Measurements from ENCODE around the gene TGFA. TPM values are rescaled to one million over a fixed set of nuclear protein-coding genes. Genes with fewer than 3 reads are reported as not detected.

The TGFA gene
- total RNA-seq, 3 donors from 2014 or later (not counting 1 experiment from before 2014, with no cell fraction given), result 5.0 to 13.3 (median 8.6) TPM

GRCh38 chr2:70417011-70417410 lies 136.6 kb downstream of the TGFA start:
- TF ChIP-seq CTCF (IDR thresholded peaks at IDR 0.05), result no peak
- Mint-ChIP-seq H3K4me1 (no peaks in the 10 kb centered on the region), H3K4me3 (no peak overlapping the region), H3K9me3 (no peaks in the 10 kb centered on the region), H3K27me3 (ENCODE audit: low read depth in 2 of 2) (peaks cover 6 to 21% of the 10 kb centered on the region in 2 donors), H3K27ac (no peak overlapping the region), H3K36me3 (no peaks in the 10 kb centered on the region)
- Histone ChIP-seq H3K27me3 (ENCODE audit: control insufficient read depth, insufficient read depth, low read length) (no peaks in the 10 kb centered on the region), H3K4me3 (ENCODE audit: low read length) (no peak overlapping the region), H3K9me3 (ENCODE audit: control insufficient read depth, insufficient read depth, low read length) (no peaks in the 10 kb centered on the region), H3K36me3 (ENCODE audit: control insufficient read depth, insufficient read depth, low read length) (no peaks in the 10 kb centered on the region), H3K4me1 (ENCODE audit: control insufficient read depth, insufficient read depth, low read length) (no peaks in the 10 kb centered on the region), H3K27ac (ENCODE audit: low read length) (no peak overlapping the region)
- no peak for DNase-seq
- intact Hi-C loops (cut with micrococcal nuclease), result no loop called here
- no peak for ATAC-seq
- WGBS (ENCODE audit: insufficient coverage), result no CpG with 5 or more reads among the region's 1 CpG

GRCh38 chr2:70412294-70413070 lies 141.1 kb downstream of the TGFA start:
- H3K27ac ChIP-seq (ENCODE audit: low read length), result no peak overlapping the region
- H3K27me3 ChIP-seq (ENCODE audit: control insufficient read depth, insufficient read depth, low read length), result no peaks in the 10 kb centered on the region
- Mint-ChIP-seq H3K4me1 (no peaks in the 10 kb centered on the region), H3K27me3 (ENCODE audit: low read depth in 2 of 2) (peaks cover 11 to 29% of the 10 kb centered on the region in 2 donors), H3K27ac (no peak overlapping the region), H3K36me3 (no peaks in the 10 kb centered on the region), H3K4me3 (no peak overlapping the region), H3K9me3 (no peaks in the 10 kb centered on the region)
- no peaks in the 10 kb centered on the region for H3K4me1 ChIP-seq (ENCODE audit: control insufficient read depth, insufficient read depth, low read length)
- no peaks in the 10 kb centered on the region for H3K36me3 ChIP-seq (ENCODE audit: control insufficient read depth, insufficient read depth, low read length)
- DNase-seq, result no peak
- intact Hi-C loops (cut with micrococcal nuclease), result no loop called here
- no peak for ATAC-seq
- no peak overlapping the region for H3K4me3 ChIP-seq (ENCODE audit: low read length)
- H3K9me3 ChIP-seq (ENCODE audit: control insufficient read depth, insufficient read depth, low read length), result no peaks in the 10 kb centered on the region
- WGBS (ENCODE audit: insufficient coverage), result 69% methylated on average over 7 of the region's 7 CpGs
- TF ChIP-seq CTCF (IDR thresholded peaks at IDR 0.05), result no peak

- intact Hi-C loops (cut with micrococcal nuclease), result no loop called here
- Mint-ChIP-seq H3K4me1 (no peaks in the 10 kb centered on the region), H3K9me3 (no peaks in the 10 kb centered on the region), H3K36me3 (no peaks in the 10 kb centered on the region), H3K27ac (no peak overlapping the region), H3K27me3 (ENCODE audit: low read depth in 2 of 2) (peaks cover 11 to 38% of the 10 kb centered on the region in 2 donors), H3K4me3 (no peak overlapping the region)
- DNase-seq, result no peak
- Histone ChIP-seq H3K4me1 (ENCODE audit: control insufficient read depth, insufficient read depth, low read length) (no peaks in the 10 kb centered on the region), H3K9me3 (ENCODE audit: control insufficient read depth, insufficient read depth, low read length) (no peaks in the 10 kb centered on the region), H3K36me3 (ENCODE audit: control insufficient read depth, insufficient read depth, low read length) (no peaks in the 10 kb centered on the region), H3K4me3 (ENCODE audit: low read length) (no peak overlapping the region), H3K27me3 (ENCODE audit: control insufficient read depth, insufficient read depth, low read length) (no peaks in the 10 kb centered on the region), H3K27ac (ENCODE audit: low read length) (no peak overlapping the region)
- 86% methylated on average over 6 of the region's 6 CpGs for WGBS (ENCODE audit: insufficient coverage)
- ATAC-seq, result no peak
- no peak for TF ChIP-seq CTCF (IDR thresholded peaks at IDR 0.05)
These were observed 142.0 kb downstream of the TGFA start for GRCh38 chr2:70411483-70412125.

Data from natural killer cell (primary cell).